HepG2 (cell line): Measurements from ENCODE around the gene POLR1D.

Source experiments
- CTCF ChIP-seq: sonication (generic); formaldehyde crosslinking; IDR thresholded peaks from 2 replicates; pipeline ENCODE4 v1.5.0; 2020; ENCODE audit warnings: mild to moderate bottlenecking, missing genetic modification reagents, moderate library complexity
- EZH2 ChIP-seq: conservative IDR thresholded peaks from 2 replicates; pipeline ENCODE4 v1.6.1; 2012; ENCODE audit warnings: mild to moderate bottlenecking, low read depth, low read length, moderate library complexity
- JARID2 ChIP-seq: sonication (generic); formaldehyde crosslinking; IDR thresholded peaks from 2 replicates; pipeline ENCODE4 v1.8.1; 2023; ENCODE audit warnings: missing genetic modification reagents, inconsistent platforms; ENCODE audit not compliant: insufficient replicate concordance
- PHF20 ChIP-seq: sonication (generic); formaldehyde crosslinking; IDR thresholded peaks from 2 replicates; pipeline ENCODE4 v1.5.0; 2020; ENCODE audit warnings: mild to moderate bottlenecking, missing genetic modification reagents
- POLR2AphosphoS5 ChIP-seq: IDR thresholded peaks from 2 replicates; pipeline ENCODE4 v1.6.1; 2012; ENCODE audit warnings: low read depth, low read length
- SETDB1 ChIP-seq: sonication (generic); formaldehyde crosslinking; IDR thresholded peaks from 2 replicates; pipeline ENCODE4 v1.5.1; 2020; ENCODE audit warnings: missing genetic modification reagents, mild to moderate bottlenecking, borderline replicate concordance
- ZBTB14 ChIP-seq: sonication (generic); formaldehyde crosslinking; IDR thresholded peaks from 2 replicates; pipeline ENCODE4 v1.4.0; 2020; ENCODE audit warnings: missing genetic modification reagents
- ZNF101 ChIP-seq: sonication (generic); formaldehyde crosslinking; IDR thresholded peaks from 2 replicates; pipeline ENCODE4 v1.4.0; 2020; ENCODE audit warnings: mild to moderate bottlenecking, low read depth, missing genetic modification reagents, borderline replicate concordance
- ZNF484 ChIP-seq: sonication (generic); formaldehyde crosslinking; IDR thresholded peaks from 2 replicates; pipeline ENCODE4 v1.5.1; 2020; ENCODE audit warnings: mild to moderate bottlenecking, low read depth, missing genetic modification reagents, borderline replicate concordance
- ZUFSP ChIP-seq: sonication (generic); formaldehyde crosslinking; IDR thresholded peaks from 2 replicates; pipeline ENCODE4 v1.9.0; 2021; ENCODE audit warnings: missing genetic modification reagents, mild to moderate bottlenecking, borderline replicate concordance

- TF ChIP-seq CTCF (CRISPR knock-in tag) (no peak), POLR2AphosphoS5 (no peak), PHF20 (CRISPR knock-in tag) (no peak), ZBTB14 (CRISPR knock-in tag) (no peak), EZH2 (no peak), ZNF484 (CRISPR knock-in tag) (no peak), JARID2 (CRISPR knock-in tag) (no peak), SETDB1 (CRISPR knock-in tag) (no peak), ZUFSP (CRISPR knock-in tag) (no peak), ZNF101 (CRISPR knock-in tag) (no peak)
Measured at GRCh38 chr13:27667946-27668345, 46.3 kb downstream of the POLR1D start.
